Measurements from ENCODE around the gene APOC1.
"Not testable (repeated sequence)": the region's sequence is repeated elsewhere in the genome, so short reads cannot be mapped to it uniquely, and the experiment has no call there.

Gene APOC1

DNA sequence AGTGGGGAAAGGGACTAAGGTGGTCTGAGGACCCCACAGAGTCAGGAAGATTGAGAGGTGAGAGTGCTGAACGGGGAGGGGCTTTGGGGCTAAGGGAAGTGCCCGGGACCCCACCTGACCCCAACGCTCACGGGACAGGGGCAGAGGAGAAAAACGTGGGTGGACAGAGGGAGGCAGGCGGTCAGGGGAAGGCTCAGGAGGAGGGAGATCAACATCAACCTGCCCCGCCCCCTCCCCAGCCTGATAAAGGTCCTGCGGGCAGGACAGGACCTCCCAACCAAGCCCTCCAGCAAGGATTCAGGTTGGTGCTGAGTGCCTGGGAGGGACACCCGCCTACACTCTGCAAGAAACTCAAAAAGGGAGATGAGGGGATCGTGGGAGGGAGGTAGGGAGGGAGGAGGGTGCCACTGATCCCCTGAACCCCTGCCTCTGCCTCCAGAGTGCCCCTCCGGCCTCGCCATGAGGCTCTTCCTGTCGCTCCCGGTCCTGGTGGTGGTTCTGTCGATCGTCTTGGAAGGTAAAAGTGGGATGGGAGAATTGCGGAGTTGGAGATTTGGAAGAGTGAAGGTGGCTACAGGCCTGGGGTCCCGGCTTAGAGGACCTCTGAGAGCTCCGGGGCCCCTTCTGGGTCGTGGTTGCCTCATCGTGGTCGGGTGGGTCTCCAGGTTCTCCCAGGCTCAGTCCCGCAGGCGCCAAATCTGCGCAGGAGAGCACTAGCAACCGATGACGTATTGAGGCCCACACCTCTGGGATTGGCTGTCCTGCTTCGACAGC, at the start of gene APOC1:
Gene APOC1, plus strand, starts transcription at position 176 of the 774 bp plus-strand sequence. Its CDS starts 284 bp downstream, at position 460.
- DNase-seq (ENCODE audit: low spot score) = peak; percentile 96
- in situ Hi-C loops (cut with MboI; ENCODE audit: low sequenced_read_pairs, unreplicated experiment) = not testable (repeated sequence)

DNA sequence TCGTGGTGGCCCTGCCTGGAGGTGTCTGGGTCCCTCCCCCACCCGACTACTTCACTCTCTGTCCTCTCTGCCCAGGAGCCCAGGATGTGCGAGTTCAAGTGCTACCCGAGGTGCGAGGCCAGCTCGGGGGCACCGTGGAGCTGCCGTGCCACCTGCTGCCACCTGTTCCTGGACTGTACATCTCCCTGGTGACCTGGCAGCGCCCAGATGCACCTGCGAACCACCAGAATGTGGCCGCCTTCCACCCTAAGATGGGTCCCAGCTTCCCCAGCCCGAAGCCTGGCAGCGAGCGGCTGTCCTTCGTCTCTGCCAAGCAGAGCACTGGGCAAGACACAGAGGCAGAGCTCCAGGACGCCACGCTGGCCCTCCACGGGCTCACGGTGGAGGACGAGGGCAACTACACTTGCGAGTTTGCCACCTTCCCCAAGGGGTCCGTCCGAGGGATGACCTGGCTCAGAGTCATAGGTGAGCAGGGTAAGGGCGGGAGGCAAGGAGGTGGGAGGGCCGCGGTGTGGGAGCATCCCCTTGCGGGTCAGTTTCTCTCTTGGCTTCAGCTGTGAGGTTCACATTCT, 49.1 kb upstream of the APOC1 start:
- TF ChIP-seq, protein P1, sequence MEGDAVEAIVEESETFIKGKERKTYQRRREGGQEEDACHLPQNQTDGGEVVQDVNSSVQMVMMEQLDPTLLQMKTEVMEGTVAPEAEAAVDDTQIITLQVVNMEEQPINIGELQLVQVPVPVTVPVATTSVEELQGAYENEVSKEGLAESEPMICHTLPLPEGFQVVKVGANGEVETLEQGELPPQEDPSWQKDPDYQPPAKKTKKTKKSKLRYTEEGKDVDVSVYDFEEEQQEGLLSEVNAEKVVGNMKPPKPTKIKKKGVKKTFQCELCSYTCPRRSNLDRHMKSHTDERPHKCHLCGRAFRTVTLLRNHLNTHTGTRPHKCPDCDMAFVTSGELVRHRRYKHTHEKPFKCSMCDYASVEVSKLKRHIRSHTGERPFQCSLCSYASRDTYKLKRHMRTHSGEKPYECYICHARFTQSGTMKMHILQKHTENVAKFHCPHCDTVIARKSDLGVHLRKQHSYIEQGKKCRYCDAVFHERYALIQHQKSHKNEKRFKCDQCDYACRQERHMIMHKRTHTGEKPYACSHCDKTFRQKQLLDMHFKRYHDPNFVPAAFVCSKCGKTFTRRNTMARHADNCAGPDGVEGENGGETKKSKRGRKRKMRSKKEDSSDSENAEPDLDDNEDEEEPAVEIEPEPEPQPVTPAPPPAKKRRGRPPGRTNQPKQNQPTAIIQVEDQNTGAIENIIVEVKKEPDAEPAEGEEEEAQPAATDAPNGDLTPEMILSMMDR (IDR thresholded peaks at IDR 0.05; ENCODE audit: borderline replicate concordance, control extremely low read depth, extremely low read depth, insufficient read depth, missing control alignments) = no peak
- no peak for DNase-seq (ENCODE audit: low spot score)

DNA sequence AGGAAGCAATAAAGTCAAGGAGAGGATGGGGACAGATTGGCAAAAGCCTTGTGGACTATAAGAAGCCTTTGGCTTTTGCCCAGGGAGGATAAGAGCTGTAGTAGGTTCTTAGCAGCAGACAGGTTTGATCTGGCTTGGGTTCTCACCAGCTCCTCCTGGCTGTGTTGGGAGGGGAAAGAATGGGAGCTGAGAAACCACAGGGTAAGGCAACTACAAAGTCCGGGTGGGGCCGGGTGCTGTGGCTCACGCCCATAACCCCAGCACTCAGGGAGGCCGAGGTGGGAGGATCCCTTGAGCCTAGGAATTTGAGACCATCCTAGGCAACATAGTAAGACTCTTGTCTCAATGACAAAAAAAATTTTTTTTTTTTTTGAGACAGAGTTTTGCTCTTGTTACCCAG, 47.7 kb upstream of the APOC1 start:
- in situ Hi-C loops (cut with MboI; ENCODE audit: low sequenced_read_pairs, unreplicated experiment) = no loop called here
- no peak for DNase-seq (ENCODE audit: low spot score)
- TF ChIP-seq, protein P1 (IDR thresholded peaks at IDR 0.05; ENCODE audit: borderline replicate concordance, control extremely low read depth, extremely low read depth, insufficient read depth, missing control alignments) = no peak

More for the DNA sequence above, 49.1 kb upstream of the APOC1 start:
- in situ Hi-C loops (cut with MboI; ENCODE audit: low sequenced_read_pairs, unreplicated experiment) = no loop called here

DNA sequence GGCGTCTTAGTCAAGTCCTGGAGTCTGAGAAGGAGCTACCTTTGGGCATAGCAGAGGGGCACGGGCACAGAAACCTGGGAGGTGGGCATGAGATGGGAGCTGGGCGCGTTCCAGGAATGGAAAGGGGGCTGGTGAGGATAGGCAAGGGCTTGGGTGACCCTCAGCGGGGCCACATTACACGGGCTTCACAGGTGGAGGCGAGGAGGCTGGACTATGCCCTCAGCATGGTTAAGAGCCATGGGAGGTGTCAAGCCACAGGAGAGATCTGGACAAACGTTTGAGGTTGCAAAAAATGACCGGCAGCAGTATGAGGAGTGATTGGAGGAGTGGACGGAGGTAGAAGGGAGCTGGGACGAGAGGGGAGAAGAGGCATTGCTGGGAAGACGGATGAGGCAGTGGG, 46.8 kb upstream of the APOC1 start:
- in situ Hi-C loops (cut with MboI; ENCODE audit: low sequenced_read_pairs, unreplicated experiment) = no loop called here
- TF ChIP-seq, protein P1 (IDR thresholded peaks at IDR 0.05; ENCODE audit: borderline replicate concordance, control extremely low read depth, extremely low read depth, insufficient read depth, missing control alignments) = no peak
- DNase-seq (ENCODE audit: low spot score) = no peak

DNA sequence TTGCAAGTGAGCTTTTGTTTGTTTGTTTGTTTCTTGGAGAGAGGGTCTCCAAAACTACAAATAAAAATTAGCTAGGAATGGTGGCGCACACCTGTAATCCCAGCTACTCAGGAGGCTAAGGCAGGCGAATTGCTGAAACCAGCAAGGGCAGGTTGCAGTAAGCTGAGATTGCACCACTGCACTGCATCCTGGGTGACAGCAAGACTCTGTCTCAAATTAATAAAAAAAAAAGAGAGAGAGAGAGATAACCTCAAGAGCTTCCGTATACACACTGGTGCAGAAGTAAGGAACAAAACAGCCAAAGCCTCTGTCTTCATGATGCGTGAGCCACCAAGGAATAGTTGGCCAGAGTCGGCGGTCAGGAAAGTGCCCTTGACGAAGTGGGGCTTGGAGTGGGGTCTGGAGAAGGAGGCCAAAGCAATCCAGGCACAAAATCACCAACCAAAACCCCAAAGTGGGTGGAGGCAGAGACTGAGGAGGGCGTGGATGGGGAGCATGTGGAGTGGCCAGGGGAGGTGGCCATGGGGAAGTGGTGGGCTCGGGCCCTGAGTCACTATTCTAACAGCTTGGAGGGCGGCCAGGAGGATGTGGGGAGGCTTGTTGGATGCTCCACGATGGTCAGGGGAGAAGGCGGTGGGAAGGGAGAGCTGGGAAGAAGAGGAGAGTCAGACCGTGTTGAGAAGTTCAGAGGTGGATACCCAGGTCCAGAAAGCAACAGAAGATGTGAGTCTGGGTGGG, 44.5 kb upstream of the APOC1 start:
- TF ChIP-seq, protein P1 (IDR thresholded peaks at IDR 0.05; ENCODE audit: borderline replicate concordance, control extremely low read depth, extremely low read depth, insufficient read depth, missing control alignments) = no peak
- no peak for DNase-seq (ENCODE audit: low spot score)
- in situ Hi-C loops (cut with MboI; ENCODE audit: low sequenced_read_pairs, unreplicated experiment) = no loop called here

DNA sequence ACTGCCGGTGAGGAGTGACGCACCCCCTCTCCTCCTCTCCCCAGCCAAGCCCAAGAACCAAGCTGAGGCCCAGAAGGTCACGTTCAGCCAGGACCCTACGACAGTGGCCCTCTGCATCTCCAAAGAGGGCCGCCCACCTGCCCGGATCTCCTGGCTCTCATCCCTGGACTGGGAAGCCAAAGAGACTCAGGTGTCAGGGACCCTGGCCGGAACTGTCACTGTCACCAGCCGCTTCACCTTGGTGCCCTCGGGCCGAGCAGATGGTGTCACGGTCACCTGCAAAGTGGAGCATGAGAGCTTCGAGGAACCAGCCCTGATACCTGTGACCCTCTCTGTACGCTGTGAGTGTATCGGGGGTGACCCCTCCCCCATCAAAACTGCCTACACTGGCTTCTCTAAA, 42.6 kb upstream of the APOC1 start:
- TF ChIP-seq, protein P1 (IDR thresholded peaks at IDR 0.05; ENCODE audit: borderline replicate concordance, control extremely low read depth, extremely low read depth, insufficient read depth, missing control alignments) = no peak
- DNase-seq (ENCODE audit: low spot score) = no peak
- in situ Hi-C loops (cut with MboI; ENCODE audit: low sequenced_read_pairs, unreplicated experiment) = no loop called here

DNA sequence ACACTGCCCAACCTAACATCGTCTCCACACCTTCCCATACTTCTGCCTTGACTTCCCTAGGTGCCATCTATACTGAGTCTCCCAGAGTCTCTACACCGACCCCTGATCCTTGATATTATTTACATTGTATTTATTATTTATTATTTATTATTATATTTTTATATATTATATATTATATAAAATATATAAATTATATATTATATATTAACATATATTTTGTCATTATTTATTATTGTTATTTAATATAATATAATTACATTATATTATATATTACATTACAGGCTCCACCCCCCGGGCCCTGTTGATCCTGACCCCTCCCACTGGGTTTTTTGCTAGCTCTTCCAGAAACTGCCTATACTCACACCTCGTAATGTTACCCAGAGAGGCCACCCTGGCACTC, 41.7 kb upstream of the APOC1 start:
- TF ChIP-seq, protein P1 (IDR thresholded peaks at IDR 0.05; ENCODE audit: borderline replicate concordance, control extremely low read depth, extremely low read depth, insufficient read depth, missing control alignments) = no peak
- DNase-seq (ENCODE audit: low spot score) = no peak
- in situ Hi-C loops (cut with MboI; ENCODE audit: low sequenced_read_pairs, unreplicated experiment) = no loop called here
